Fibroblast of peridontal ligament (primary cell): ENCODE data around the gene NCCRP1.

Experiments
- DNase-seq: peaks from one replicate; pipeline ENCODE4 v3.0.0-alpha.2; 2010; ENCODE audit errors: extremely low read depth

The NCCRP1 gene, protein sequence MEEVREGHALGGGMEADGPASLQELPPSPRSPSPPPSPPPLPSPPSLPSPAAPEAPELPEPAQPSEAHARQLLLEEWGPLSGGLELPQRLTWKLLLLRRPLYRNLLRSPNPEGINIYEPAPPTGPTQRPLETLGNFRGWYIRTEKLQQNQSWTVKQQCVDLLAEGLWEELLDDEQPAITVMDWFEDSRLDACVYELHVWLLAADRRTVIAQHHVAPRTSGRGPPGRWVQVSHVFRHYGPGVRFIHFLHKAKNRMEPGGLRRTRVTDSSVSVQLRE

DNA sequence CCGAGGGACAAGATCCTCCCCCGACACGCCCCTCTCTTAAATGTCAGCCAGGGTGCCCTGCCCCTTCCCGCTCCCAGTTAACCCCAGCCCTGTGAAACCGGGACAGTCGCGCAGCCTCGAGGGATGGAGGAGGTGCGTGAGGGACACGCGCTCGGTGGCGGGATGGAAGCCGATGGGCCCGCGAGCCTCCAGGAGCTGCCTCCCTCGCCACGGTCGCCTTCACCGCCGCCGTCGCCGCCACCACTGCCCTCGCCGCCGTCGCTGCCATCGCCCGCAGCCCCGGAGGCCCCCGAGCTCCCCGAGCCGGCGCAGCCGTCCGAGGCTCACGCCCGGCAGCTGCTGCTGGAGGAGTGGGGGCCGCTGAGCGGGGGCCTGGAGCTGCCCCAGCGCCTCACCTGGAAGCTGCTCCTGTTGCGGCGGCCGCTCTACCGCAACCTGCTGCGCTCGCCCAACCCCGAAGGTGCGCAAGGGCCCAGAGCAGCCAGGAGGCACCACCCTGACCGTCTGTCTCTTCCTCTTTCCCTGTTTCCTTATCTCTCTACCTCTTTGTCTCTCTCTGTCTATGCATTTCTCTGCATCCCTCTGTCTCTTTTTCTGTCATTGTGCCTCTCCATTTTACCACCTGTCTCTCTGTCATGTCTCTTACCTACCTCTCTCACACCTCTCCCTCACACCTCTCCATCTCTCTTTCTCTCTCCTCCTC lies at the start of gene NCCRP1:
TSS of gene NCCRP1 (plus strand) at position 105 of the 703 bp plus-strand sequence. CDS start at position 124, 19 bp downstream.
- DNase-seq, result no peak

DNA sequence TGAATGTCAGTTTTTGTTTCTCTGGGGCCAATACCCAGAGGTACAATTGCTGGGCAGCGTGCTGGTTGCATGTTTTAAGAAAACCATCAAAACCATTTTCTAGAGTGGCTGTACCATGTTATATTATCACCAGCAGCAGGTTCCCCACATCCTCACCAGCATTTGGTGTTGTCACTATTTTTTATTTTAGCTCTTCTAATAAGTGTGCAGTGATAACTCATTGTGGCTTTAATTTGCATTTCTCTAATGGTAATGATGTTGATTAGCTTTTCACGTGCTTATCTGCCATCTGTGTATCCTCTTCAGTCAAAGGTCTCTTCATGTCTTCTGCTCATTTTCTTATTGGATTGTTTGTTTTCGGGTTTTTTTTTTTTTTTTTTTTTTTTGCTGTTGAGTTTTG lies 49.3 kb upstream of the NCCRP1 start:
- DNase-seq, result no peak

GRCh38 chr19:39148939-39149529 lies 47.7 kb upstream of the NCCRP1 start:
- DNase-seq, result no peak

GRCh38 chr19:39150235-39150634 lies 46.5 kb upstream of the NCCRP1 start:
- DNase-seq, result no peak

DNA sequence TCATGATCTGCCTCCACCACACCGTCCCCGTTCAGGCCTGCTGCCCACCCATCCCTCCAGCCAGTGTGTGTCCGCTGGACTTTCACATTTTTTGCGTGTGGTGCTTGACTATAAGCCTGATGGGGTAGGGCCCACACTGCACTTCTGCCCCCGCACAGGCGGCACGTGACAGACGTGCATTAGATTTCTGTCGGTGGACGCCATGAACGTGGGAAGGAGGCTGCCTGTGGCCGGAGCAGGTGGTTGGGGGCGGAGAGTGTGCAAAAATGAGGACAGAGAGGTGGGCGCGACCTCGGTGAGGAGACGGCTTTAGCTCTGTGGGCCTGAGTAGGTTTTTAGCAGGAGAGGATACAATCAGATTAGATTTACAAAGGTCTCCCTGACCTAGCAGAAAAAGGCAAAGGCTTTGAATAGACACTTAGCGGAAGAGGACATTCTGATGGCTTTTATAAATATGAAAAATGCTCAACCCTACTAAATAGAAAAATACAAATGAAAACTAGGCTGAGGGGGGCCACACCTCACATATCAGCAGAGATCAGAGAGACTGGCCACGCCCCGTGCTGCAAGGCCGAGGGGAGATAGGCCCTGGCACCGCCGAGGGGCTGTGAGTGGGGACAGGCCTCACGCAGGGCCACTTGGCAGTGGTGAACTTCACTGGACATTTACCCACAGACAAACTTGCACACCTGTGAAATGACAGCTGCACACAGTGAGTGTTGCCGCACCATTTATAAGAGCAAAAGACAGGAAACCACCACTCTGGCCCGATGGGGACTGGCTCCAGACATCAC lies 45.8 kb upstream of the NCCRP1 start:
- DNase-seq, result no peak

DNA sequence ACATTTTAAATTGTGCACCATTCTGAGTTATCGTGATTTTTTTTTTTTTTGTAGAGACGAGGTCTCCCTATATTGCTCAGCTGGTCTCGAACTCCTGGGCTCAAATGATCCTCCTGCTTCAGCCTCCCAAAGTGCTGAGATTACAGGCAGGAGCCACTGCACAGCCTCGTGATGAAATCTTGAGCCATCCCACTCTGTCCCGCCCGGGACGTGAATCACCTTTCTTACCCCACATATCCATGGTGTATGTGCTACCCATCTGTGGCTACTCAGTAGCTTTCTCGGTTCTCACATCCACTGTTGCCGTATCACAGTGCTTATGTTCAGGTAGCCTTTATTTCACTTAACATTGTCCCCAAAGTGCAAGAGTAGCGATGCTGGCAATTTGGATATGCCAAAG lies 44.7 kb upstream of the NCCRP1 start:
- no peak for DNase-seq

DNA sequence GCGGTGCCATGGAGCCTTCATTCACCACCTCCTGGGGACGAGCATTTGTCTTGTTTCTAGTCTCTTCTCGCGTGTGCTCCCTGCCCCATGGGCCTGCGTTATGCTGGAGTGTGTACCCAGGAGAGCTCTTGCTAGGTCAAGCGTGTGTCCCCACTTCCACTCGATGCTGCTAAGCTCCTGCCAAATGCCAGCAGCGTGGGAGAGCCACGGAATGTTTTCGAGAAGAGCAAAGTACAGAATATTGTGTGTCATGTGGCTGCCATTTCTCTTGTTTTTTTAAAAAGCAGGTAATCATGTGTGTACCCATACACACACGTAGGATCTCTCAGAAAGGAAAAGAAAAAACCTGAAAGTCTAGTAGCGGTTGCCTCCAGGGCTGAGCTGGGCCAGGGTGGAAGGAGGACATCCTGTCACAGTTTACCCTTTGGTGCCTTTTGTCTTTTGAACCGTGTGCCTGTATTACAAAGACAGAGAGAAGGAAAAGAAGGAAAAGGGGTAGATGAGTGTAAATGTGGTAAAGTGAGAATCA lies 42.6 kb upstream of the NCCRP1 start:
- DNase-seq, result no peak

GRCh38 chr19:39154629-39155100 lies 42.1 kb upstream of the NCCRP1 start:
- DNase-seq, result no peak

DNA sequence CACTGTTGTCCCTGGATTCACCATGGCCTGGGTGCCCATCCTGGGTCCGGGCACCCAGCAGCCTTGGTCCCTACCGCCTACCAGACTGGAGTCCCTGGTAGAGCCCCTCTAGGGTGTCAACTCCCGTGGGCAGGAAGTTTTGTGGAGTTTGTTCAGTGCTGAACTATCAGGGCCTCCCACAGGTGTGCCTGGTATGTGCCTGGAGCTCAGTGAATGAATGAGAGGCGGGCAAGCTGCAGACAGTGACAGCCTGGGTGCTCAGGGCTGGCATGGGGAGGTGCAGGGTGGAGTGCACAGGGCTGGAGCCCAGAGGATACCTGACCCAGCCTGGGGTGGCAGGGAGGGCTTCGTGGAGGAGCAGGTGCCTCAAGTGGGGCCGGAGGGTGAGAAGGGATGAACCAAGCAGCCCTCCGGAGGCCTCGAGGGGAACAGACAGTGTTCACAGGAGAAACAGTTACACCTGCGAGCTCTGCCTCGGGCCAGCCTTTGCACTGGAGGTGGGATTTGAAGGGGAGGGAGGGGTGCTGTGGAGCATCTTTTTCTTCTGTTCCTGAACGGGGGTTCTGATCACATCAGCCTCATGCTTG lies 41.6 kb upstream of the NCCRP1 start:
- DNase-seq, result no peak

GRCh38 chr19:39155741-39156140 lies 41.0 kb upstream of the NCCRP1 start:
- no peak for DNase-seq

DNA sequence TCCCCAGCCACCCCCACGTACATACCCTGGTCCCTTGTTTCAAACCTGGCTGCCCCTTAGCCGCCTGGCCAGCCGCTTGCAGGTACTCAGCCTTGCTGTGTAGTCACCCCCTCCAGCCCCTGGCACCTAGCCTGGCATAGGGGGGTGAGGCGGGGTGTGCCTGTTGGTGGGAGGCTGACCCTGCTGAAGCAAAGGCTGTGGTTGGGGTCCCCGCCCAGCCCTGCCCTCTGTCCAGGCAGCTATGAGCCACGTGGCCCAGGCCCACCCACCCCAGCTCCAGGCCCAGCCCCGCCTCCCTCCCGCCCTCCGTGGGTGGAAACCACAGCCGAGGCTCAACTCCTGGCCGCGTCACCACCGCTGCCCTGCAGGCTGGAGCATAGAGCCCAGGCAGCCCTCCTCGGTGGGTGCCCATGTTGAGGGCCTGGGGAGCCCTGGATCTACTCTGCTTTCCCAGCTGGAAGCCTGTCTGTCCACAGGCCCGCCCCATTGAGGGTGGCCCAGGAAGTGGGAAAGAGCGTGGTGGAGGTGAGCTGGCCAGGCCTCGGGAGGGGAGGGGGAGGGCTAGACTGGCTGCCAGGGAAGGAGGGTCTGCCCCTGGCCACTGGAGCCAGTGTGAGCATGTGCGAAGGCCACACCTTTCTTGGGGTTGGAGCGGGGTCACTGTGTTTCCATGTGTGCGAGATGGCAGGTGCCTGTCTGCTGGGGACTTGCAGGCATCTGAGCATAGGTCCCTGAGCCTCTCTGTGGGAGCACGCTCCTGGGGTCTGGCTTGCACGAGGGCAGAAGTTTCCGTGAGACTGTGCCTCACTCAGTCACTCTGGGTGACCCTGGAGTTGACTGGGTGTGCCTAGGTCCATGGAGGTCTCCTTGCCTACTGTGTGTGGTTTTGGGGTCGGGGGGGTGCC lies 40.2 kb upstream of the NCCRP1 start:
- no peak for DNase-seq

- peak; percentile 32 for DNase-seq
Measured at GRCh38 chr19:39157275-39157996, 39.3 kb upstream of the NCCRP1 start.

DNA sequence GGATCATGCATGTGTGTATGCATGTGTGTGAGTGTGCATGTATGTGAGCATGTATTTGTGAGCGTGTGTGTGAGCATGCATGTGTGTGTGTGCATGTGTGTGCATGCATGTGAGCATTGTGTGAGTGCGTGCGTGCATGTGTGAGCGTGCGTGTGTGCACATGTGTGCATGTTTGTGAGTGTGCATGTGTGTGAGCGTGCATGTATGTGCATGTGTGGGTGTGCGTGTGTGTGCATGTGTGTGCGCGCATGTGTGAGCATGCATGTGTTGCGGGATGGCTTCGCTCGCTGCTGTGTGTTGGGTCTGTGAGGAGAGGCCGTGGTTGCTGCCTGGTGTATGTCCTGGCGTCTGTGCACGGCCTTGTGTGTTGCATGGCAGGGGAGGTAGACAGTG lies 38.8 kb upstream of the NCCRP1 start:
- no peak for DNase-seq

DNA sequence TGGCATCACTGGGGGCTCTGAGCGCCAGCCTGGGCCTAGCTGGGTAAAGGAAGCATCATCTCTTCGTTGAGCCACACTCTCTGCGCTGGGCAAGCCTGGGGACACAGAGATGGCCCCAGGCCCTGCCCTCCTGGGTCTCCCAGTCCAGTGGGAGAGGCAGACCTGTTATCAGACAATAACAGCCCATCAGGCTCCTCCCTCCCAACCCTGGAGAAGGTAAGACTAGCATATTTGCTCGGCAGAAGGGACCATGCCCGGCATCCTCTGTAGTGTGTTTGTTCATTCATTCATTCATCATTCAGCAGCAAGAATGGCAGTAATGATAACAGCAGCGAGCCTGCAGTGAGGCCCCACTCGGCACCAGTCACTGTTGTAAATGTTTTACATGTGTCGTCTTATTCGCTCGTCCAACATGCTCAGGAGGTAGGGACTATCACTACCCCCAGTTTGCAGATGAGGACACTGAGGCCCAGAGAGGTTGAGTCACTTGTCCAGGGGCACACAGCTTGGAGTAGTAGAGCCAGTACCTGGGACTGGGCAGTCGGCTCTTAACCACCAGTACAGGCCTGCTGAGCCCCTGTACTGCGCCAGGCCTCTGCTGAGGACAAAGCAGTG lies 38.0 kb upstream of the NCCRP1 start:
- DNase-seq, result no peak

DNA sequence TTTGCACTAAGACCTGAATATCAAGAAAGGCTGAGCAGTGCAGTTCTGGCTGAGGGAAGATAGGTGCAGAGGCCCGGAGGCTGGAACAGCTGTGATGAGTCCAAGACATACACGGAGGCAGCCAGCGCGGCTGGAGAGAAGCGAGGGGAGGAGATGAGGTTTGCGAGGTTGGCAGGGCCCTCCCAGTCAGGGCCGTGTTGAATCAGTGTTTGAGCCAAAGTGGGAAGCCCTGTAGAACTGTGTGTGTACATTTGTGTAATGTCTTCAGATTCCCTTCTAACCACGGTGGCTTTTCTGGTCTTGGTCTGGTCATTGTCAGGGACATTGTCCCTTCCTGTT lies 36.3 kb upstream of the NCCRP1 start:
- DNase-seq, result peak; percentile 71

GRCh38 chr19:39160889-39161672 lies 35.7 kb upstream of the NCCRP1 start:
- DNase-seq, result peak; percentile 25

GRCh38 chr19:39162441-39163043 lies 34.2 kb upstream of the NCCRP1 start:
- DNase-seq, result no peak

- no peak for DNase-seq
Measured at GRCh38 chr19:39163621-39164020, 33.1 kb upstream of the NCCRP1 start.
